NCI-H2029 treated with DMSO at 0.1 percent for 48 hours (cell line): ENCODE results near the gene SARNP.

Experiments used
- DNase-seq: peaks from one replicate; lab custom pipeline; 2025; lab: John Stamatoyannopoulos, UW

Gene SARNP

GRCh38 chr12:55707841-55708694, 109.5 kb downstream of the SARNP start, which contains the start of gene ITGA7:
TSS of gene ITGA7 (minus strand) at chr12:55707904. CDS start at chr12:55707682, 222 bp downstream.
- no peak for DNase-seq
